H4 (cell line): ENCODE results near the gene ZNF766. TPM values are rescaled to one million over a fixed set of nuclear protein-coding genes. Genes with fewer than 3 reads are reported as not detected.

Experiments used
- DNase-seq: peaks from one replicate; pipeline ENCODE4 v3.0.0-alpha.2; 2015; ENCODE audit warnings: low spot score
- total RNA-seq: library from RNA; depleted of rRNA; stranded (reverse); fragments of >200 nt; shearing (Covaris generic); gene quantifications from 2 replicates; pipeline ENCODE4 v1.2.3, GENCODE V29; 2014; rRNA removed

Gene ZNF766
- total RNA-seq, result 12.2 and 15.3 TPM in 2 replicates

- DNase-seq, result peak; percentile 99
Measured at GRCh38 chr19:52269338-52270261, at the start of gene ZNF766. Gene ZNF766 (plus strand): TSS chr19:52269587. CDS start chr19:52269614, 27 bp downstream.

GRCh38 chr19:52219611-52220010, 49.8 kb upstream of the ZNF766 start:
- no peak for DNase-seq

- no peak for DNase-seq
Measured at GRCh38 chr19:52221031-52221430, 48.4 kb upstream of the ZNF766 start.

GRCh38 chr19:52221831-52222375, 47.5 kb upstream of the ZNF766 start:
- DNase-seq, result no peak

GRCh38 chr19:52224211-52224610, 45.2 kb upstream of the ZNF766 start:
- no peak for DNase-seq

- DNase-seq, result no peak
Measured at GRCh38 chr19:52226652-52227051, 42.7 kb upstream of the ZNF766 start.

- no peak for DNase-seq
Measured at GRCh38 chr19:52227196-52227940, 42.0 kb upstream of the ZNF766 start.

GRCh38 chr19:52227980-52228379, 41.4 kb upstream of the ZNF766 start:
- DNase-seq, result no peak

GRCh38 chr19:52229524-52229923, 39.9 kb upstream of the ZNF766 start:
- DNase-seq, result no peak

GRCh38 chr19:52230685-52231084, 38.7 kb upstream of the ZNF766 start:
- DNase-seq, result no peak

- DNase-seq, result no peak
Measured at GRCh38 chr19:52231154-52231910, 38.1 kb upstream of the ZNF766 start.

- DNase-seq, result no peak
Measured at GRCh38 chr19:52234406-52234805, 35.0 kb upstream of the ZNF766 start.

- DNase-seq, result no peak
Measured at GRCh38 chr19:52237197-52237596, 32.2 kb upstream of the ZNF766 start.

GRCh38 chr19:52237771-52238400, 31.5 kb upstream of the ZNF766 start:
- peak; percentile 72 for DNase-seq

- DNase-seq, result no peak
Measured at GRCh38 chr19:52244021-52244420, 25.4 kb upstream of the ZNF766 start.

- peak; percentile 60 for DNase-seq
Measured at GRCh38 chr19:52248241-52248640, 21.1 kb upstream of the ZNF766 start.

GRCh38 chr19:52258426-52258825, 11.0 kb upstream of the ZNF766 start:
- DNase-seq, result no peak

- peak; percentile 39 for DNase-seq
Measured at GRCh38 chr19:52265556-52265955, 3.8 kb upstream of the ZNF766 start.

GRCh38 chr19:52270266-52270885, 989 bp downstream of the ZNF766 start:
- peak; percentile 37 for DNase-seq

GRCh38 chr19:52273301-52273700, 3.9 kb downstream of the ZNF766 start:
- DNase-seq, result no peak

- DNase-seq, result no peak
Measured at GRCh38 chr19:52274191-52274590, 4.8 kb downstream of the ZNF766 start.
